ENCODE measurements around the gene POFUT1. TPM values are rescaled to one million over a fixed set of nuclear protein-coding genes. Genes with fewer than 3 reads are reported as not detected.

Gene POFUT1
- total RNA-seq, 1 donor from 2014 or later = 46.3 TPM

GRCh38 chr20:32203356-32204204 lies 4.1 kb upstream of the POFUT1 start:
- TF ChIP-seq CTCF (IDR thresholded peaks at IDR 0.05; ENCODE audit: unreplicated experiment) = no peak
- peak overlapping the region; percentile 18 for H3K4me3 Mint-ChIP-seq
- no peak for DNase-seq (ENCODE audit: low spot score in 2 of 2, unreplicated experiment in 2 of 2)
- peaks cover 51% of the 10 kb centered on the region for H3K4me1 Mint-ChIP-seq
- no peaks in the 10 kb centered on the region for H3K27me3 Mint-ChIP-seq (ENCODE audit: low read depth)
- H3K27ac Mint-ChIP-seq = peak overlapping the region; percentile 91
- H3K9me3 Mint-ChIP-seq = no peaks in the 10 kb centered on the region
- H3K36me3 Mint-ChIP-seq = peaks cover 10% of the 10 kb centered on the region

DNA sequence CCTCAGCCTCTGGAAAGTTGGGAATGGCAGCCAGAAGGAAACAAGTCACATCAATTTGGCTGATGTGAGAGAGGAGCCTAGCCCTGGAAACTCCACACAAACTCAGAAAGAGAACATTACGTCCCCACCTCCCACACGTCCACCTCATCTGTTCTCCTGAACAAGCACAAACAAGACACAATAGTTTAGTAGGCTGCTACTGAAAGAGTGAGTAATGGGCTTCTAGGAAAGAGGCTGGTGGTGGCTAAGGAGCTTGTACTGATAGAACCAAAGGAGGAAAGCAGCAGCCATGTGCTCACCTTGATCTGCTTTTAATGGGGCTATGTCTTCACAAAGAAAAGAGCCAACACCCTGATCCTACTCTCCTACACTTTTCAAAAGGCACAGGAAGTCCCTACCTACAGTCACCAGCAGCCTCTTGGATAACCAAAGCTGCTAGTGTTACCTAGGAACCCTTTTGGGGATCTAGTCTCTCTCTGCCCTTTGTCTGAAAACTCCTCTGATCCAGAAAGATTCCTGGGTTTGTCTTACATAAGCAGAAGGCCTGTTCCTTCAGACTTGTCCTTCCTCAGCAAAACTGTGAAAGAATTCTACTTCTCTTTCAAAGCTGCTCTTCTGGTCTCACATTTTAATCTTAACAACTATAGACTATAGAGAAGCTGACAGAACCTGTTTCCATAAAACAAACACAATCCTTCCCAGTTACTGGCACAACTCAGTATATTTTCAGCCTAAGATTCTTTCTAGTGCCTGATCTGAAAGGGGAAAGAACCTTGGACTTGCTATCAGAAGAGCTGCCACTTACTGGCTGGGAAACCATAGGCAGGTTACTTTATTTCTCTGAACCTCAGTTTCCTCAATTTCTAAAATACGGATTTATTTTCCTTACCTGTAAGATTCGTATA lies 3.2 kb upstream of the POFUT1 start:
- peaks cover 58% of the 10 kb centered on the region for H3K4me1 Mint-ChIP-seq
- no peaks in the 10 kb centered on the region for H3K9me3 Mint-ChIP-seq
- peak overlapping the region; percentile 18 for H3K4me3 Mint-ChIP-seq
- peaks cover 10% of the 10 kb centered on the region for H3K36me3 Mint-ChIP-seq
- no peak for TF ChIP-seq CTCF (IDR thresholded peaks at IDR 0.05; ENCODE audit: unreplicated experiment)
- no peak for DNase-seq (ENCODE audit: low spot score in 2 of 2, unreplicated experiment in 2 of 2)
- no peaks in the 10 kb centered on the region for H3K27me3 Mint-ChIP-seq (ENCODE audit: low read depth)
- peak overlapping the region; percentile 91 for H3K27ac Mint-ChIP-seq

DNA sequence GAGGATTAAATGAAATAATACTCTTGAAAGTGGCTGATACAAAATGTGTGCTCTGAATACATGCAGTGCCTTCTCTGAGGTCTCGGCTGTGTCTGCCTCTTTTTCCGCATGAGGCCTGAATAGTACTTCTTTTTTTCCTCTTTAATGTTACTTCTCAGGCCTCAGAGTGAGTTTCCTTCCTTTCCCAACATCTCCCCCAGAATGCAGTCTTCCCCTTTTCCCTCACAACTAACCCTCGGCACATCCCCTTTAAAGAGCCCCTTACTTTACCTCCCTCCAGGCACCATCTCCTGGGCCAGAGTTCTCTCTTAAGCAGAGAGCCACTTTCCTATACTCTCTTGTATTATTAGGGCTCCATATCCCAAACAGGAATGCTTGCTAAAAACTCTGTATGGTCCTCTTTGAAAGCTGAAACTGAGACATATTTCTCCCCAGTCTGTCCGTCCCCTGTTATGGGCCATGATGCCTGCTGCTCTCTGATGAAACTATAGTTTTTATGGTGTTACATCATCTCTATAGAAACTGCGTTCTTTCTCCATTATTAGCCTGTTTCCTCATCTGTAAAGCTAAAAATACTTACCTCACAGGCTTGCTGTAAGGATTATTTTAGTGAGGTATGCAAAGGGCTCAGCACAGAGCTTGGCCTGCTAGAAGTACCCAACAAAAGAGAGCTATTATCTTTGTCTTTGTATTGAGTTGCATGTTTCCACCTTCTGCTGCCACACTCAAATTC lies 2.4 kb upstream of the POFUT1 start:
- H3K9me3 Mint-ChIP-seq = no peaks in the 10 kb centered on the region
- no peak for TF ChIP-seq CTCF (IDR thresholded peaks at IDR 0.05; ENCODE audit: unreplicated experiment)
- peak overlapping the region; percentile 96 for H3K4me3 Mint-ChIP-seq
- peaks cover 8% of the 10 kb centered on the region for H3K36me3 Mint-ChIP-seq
- no peak for DNase-seq (ENCODE audit: low spot score in 2 of 2, unreplicated experiment in 2 of 2)
- H3K27me3 Mint-ChIP-seq (ENCODE audit: low read depth) = no peaks in the 10 kb centered on the region
- H3K4me1 Mint-ChIP-seq = peaks cover 60% of the 10 kb centered on the region
- peak overlapping the region; percentile 91 for H3K27ac Mint-ChIP-seq

DNA sequence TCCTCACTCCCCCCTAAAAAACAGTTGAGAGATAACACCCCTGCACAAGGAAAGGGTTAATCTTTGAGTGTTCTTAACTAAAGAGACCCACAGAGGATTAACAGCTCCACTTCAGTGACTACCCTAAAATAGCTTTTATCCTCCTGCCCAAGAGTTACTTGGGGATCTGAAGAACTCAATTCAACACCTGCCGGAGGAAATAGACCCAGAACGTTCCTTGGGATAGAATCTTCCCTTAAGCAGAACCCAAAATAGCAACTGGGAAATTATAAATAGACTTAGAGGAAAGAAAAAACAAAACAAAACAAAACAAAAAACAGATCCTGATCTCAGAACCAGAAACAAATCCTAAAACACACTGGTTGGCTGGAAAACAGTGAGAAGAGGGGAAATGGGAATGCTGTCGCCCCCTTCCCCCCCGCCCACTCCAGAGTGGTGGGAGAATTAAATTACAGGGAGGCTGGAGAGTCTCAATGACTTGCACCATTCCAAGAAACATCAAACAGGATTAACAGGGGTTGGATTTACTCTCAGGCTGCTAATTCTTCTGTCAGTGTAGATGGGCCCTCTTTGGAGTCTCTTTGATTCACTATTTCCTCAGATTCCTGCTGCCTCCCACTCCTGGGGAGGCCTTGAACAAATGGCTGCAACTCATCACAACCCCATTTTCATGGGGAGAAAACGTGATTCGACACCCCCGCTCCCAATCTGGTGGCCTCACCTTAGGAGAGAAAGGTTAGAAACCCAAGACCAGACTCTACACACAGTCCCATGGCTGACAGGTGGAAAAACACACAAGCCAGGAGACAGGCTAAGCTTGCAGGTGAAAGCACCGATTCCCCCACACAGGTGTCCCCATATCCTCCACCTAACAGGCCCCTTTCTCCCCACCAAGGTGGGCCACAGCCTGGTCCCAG lies 1.6 kb upstream of the POFUT1 start:
- TF ChIP-seq CTCF (IDR thresholded peaks at IDR 0.05; ENCODE audit: unreplicated experiment) = no peak
- Mint-ChIP-seq H3K4me1 (peaks cover 60% of the 10 kb centered on the region), H3K36me3 (peaks cover 4% of the 10 kb centered on the region), H3K27me3 (ENCODE audit: low read depth) (no peaks in the 10 kb centered on the region), H3K9me3 (no peaks in the 10 kb centered on the region), H3K4me3 (peak overlapping the region; percentile 96), H3K27ac (peak overlapping the region; percentile 91)
- no peak for DNase-seq (ENCODE audit: low spot score in 2 of 2, unreplicated experiment in 2 of 2)

Data from mesothelial cell of epicardium (in vitro differentiated cells).